ENCODE data around the gene RFX1. TPM values are rescaled to one million over a fixed set of nuclear protein-coding genes. Genes with fewer than 3 reads are reported as not detected.

The RFX1 gene
- total RNA-seq, 4 donors from 2014 or later = 4.5 to 9.2 (median 6.1) TPM

- TF ChIP-seq CTCF (IDR thresholded peaks at IDR 0.05) (no peak), POLR2A (IDR thresholded peaks at IDR 0.05) (no peak)
- no peak for DNase-seq (ENCODE audit: low spot score in 2 of 2)
- intact Hi-C loops (cut with DNase I; ENCODE audit: low total_unique reads) = loop anchor here (10.0 kb wide), 1 partner anchor 91 kb away; no protein-coding TSS in a partner anchor
- 92 to 94% methylated on average over 29 to 48 of the region's 48 CpGs for WGBS, 2 donors
- H3K4me3 ChIP-seq (ENCODE audit: low read depth, poor library complexity, severe bottlenecking) = no peak overlapping the region
Measured at GRCh38 chr19:13963603-13964105, 42.5 kb downstream of the RFX1 start.

GRCh38 chr19:13962699-13963602 is 43.2 kb downstream of the RFX1 start:
- intact Hi-C loops (cut with DNase I; ENCODE audit: low total_unique reads) = loop anchor here (10.0 kb wide), 1 partner anchor 92 kb away; no protein-coding TSS in a partner anchor
- TF ChIP-seq CTCF (IDR thresholded peaks at IDR 0.05) (no peak), POLR2A (IDR thresholded peaks at IDR 0.05) (no peak)
- H3K4me3 ChIP-seq (ENCODE audit: low read depth, poor library complexity, severe bottlenecking) = no peak overlapping the region
- WGBS, 2 donors = 62 to 68% methylated on average over 53 to 87 of the region's 89 CpGs
- no peak for DNase-seq (ENCODE audit: low spot score in 2 of 2)

- intact Hi-C loops (cut with DNase I; ENCODE audit: low total_unique reads) = loop anchor here (10.0 kb wide), 1 partner anchor 93 kb away; no protein-coding TSS in a partner anchor
- WGBS, 2 donors = 71 to 78% methylated on average over 43 to 47 of the region's 55 CpGs
- no peak for TF ChIP-seq CTCF (IDR thresholded peaks at IDR 0.05)
- no peak for TF ChIP-seq POLR2A (IDR thresholded peaks at IDR 0.05)
- no peak overlapping the region for H3K4me3 ChIP-seq (ENCODE audit: low read depth, poor library complexity, severe bottlenecking)
- DNase-seq (ENCODE audit: low spot score in 2 of 2) = no peak
Measured at GRCh38 chr19:13961826-13962698, 44.1 kb downstream of the RFX1 start.

GRCh38 chr19:13960863-13961784 is 45.0 kb downstream of the RFX1 start:
- DNase-seq (ENCODE audit: low spot score in 2 of 2) = no peak
- TF ChIP-seq CTCF (IDR thresholded peaks at IDR 0.05) (no peak), POLR2A (IDR thresholded peaks at IDR 0.05) (no peak)
- H3K4me3 ChIP-seq (ENCODE audit: low read depth, poor library complexity, severe bottlenecking) = no peak overlapping the region
- intact Hi-C loops (cut with DNase I; ENCODE audit: low total_unique reads) = loop anchor here (10.0 kb wide), 1 partner anchor 94 kb away; no protein-coding TSS in a partner anchor
- WGBS, 2 donors = 90 to 92% methylated on average over 39 of the region's 39 CpGs

Measured in lower leg skin (tissue), 4 donors.